Right ventricle myocardium superior (tissue), 1 donor: Measurements from ENCODE around the gene CTNNA2. TPM values are rescaled to one million over a fixed set of nuclear protein-coding genes. Genes with fewer than 3 reads are reported as not detected.
A peak's percentile ranks its signal among the peaks of the same experiment; 100 is the strongest.

Source experiments
- ATAC-seq: fragments of 200-7000 bp; cut with Tn5 transposase; one replicate; pipeline ENCODE4 v1.9.1; 2020; ENCODE audit warnings: mild to moderate bottlenecking; ENCODE audit not compliant: poor library complexity
- DNase-seq: peaks from one replicate; pipeline ENCODE4 v3.0.0-alpha.2; 2020
- intact Hi-C: fragments of 100-400 bp; cut with DNase I; formaldehyde crosslinking; loops from one replicate; pipeline ENCODE4 v1.11.2; 2022
- total RNA-seq: library from RNA; stranded (reverse); fragmentation: NEBNext Ultra II Directional; extraction: Animal tissue kit (Norgen Biotek cat#: 25700); gene quantifications from one replicate; pipeline ENCODE4 v1.2.1, GENCODE V29; 2021
- donor health status: DM: no; HTN: yes; CAD: no; lungs with severe emphysema.

Gene CTNNA2
- total RNA-seq, 1 donor from 2014 or later: not detected

GRCh38 chr2:80299661-80300060 lies 786.8 kb downstream of the CTNNA2 start:
- ATAC-seq: no peak
- intact Hi-C loops: no loop called here
- no peak for DNase-seq

- intact Hi-C loops: no loop called here
- DNase-seq (no peak), ATAC-seq (no peak)
Observed at GRCh38 chr2:80300346-80300745, 787.5 kb downstream of the CTNNA2 start.

GRCh38 chr2:80300954-80301353 lies 788.1 kb downstream of the CTNNA2 start:
- DNase-seq: no peak
- intact Hi-C loops: no loop called here
- no peak for ATAC-seq

DNA sequence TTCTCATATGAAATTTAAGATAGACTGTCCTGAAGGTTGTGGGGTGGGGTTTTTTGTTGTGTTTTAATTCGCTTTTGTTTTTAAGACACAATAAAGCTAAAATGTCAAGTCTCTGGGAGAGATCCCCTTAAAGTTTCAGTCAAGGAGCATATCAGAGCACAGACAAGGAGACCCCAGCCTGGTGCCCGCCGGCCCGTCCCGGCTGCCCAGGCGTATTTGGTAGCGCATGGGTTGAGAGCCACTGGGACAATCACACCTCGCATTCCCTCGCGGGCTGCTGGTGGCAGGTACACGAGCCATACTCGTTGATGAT lies 789.1 kb downstream of the CTNNA2 start:
- ATAC-seq (no peak), DNase-seq (no peak)
- intact Hi-C loops: no loop called here

GRCh38 chr2:80302314-80303005 lies 789.6 kb downstream of the CTNNA2 start:
- intact Hi-C loops: no loop called here
- ATAC-seq: no peak

DNA sequence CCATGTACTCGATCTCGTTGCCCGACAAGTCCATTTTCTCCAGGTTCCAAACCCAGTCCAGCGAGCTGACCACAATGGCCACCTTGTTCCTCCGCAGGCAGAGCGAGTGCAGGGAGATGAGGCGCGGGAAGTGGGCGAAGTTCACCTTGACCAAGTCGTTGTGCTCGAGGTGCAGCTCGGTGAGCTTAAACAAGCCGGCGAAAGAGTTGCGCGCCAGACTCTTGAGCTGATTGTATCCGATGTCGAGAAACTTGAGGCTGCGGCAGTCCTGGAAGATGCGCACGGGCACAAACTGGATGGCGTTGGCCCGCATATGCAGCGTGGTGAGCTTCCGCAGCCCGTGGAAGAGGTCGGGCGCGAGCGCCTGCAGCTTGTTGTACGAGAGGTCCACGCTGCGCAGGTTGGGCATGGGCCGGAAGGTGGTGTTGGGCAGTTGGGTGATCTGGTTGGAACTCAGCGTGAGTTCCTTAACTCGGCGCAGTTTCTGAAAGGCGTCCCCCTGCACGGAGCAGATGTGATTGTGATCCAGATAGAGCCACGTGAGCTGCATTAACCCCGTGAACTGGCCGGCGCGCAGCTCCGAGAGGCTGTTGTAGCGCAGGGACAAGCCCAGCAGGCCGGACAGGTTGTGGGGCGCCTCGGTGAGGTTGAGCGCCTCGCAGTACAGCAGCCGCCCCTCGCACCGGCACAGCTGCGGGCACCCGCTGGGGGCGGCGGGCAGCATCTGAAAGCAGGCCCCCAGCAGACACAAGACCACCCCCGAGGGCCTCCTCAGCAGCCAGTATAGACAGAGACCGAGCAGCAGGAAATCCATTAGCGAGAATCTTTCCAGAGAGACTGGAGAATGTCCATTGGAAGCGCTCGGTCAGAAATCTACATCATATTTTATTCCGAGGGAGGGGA lies 790.4 kb downstream of the CTNNA2 start:
- ATAC-seq (peak; percentile 38), DNase-seq (no peak)
- intact Hi-C loops: no loop called here

More at GRCh38 chr2:80302314-80303005, 789.6 kb downstream of the CTNNA2 start:
- no peak for DNase-seq

DNA sequence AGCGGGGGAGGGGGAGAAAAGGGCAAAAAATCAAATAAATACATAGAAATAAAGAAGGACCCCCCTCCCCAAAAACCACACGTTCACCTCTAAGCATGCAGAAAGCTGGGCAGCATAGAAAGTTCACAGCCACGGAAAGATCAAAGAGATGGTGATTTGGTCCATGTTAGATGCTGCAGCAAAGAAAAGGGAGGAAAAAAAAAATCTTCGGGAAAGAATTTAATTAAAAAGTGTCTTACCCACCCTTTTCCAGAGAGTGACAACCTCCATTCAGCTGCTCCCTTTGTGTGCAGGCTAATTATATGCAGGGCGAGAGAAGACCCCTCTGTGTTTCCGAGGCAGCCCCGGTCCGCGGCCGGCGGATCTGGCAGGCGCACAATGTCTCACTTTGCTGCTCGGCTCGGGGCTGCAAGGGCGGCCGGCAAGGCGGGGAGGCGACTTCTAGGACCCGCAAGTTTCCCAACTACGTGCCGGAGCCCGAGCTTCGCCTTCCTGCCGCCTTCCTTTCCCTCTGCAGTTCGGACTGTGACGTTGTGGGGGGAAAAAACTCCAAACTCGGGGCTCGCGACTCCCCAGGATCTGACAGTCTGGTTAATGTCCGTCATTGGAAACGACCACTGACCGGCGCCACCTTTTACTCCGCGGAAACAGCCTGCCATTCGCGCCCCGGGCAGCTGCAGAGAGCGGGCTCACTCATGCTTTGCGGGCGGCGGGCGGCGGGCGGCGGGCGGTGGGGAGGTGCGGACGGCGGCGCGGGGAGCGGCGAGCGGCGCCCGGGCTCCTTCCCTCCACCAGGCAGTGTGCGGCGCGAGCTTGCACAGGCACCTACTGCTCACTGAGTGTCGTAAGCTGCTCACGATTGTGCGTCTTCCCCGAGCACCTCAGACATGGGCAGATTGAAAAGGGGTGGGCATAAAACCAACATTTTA lies 791.3 kb downstream of the CTNNA2 start, which contains the start of gene LRRTM1:
Gene LRRTM1 (minus strand): TSS at position 844 of the 929 bp plus-strand sequence. CDS start 933 bp downstream, outside the sequence.
- DNase-seq (no peak), ATAC-seq (peak; percentile 78)
- intact Hi-C loops: no loop called here

DNA sequence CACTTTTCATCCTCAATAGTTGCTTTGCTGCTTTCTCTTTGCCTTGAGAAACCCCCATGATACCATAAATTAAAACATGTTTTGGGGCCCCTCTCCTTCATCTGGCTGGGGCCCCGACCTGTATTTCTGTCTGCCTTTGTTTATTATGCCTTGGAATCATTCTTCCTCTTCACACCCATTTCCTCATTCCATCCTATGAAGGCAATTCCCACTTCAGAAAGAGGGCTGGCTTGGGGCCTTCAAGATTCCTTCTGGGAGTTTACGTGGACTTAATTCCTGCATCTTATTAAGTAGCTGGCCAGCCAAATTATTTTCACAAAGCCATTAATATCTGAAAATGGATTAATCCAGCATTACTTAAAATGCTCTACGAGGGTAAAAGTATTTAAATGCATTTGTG lies 798.5 kb downstream of the CTNNA2 start:
- intact Hi-C loops: no loop called here
- no peak for ATAC-seq
- no peak for DNase-seq

DNA sequence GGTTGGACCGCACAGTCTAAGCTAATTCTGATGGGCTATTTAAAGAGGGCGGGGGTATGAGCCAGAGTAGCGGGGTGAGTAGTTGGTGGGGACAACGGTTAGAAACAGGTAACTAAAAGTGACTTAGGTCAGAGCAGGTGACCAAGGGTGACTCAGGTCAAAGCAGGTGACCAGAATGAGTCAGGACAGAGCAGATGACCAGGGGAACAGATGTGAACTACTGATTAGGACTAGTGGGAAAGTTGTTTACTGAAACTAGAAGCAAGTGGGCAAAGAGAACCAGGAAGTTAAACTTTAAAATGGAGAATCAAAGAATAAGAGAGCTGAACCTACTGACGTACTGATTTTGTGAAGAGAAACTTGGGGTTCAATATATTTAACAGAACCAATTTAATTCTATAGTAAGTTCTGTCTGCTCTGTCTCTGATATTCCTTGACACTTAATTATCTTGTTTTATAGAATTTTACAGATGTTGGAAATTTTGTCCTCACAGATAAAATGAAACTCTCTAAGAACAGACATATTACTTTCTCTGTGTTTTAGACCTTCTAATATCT lies 799.5 kb downstream of the CTNNA2 start:
- intact Hi-C loops: no loop called here
- DNase-seq (no peak), ATAC-seq (no peak)

GRCh38 chr2:80322311-80322920 lies 809.6 kb downstream of the CTNNA2 start:
- DNase-seq (no peak), ATAC-seq (no peak)
- intact Hi-C loops: loop anchor here (10.0 kb wide), 1 partner anchor 248 kb away; no protein-coding TSS in a partner anchor

- ATAC-seq: no peak
- no peak for DNase-seq
- intact Hi-C loops: loop anchor here (10.0 kb wide), 1 partner anchor 248 kb away; no protein-coding TSS in a partner anchor
Observed at GRCh38 chr2:80322958-80323357, 810.1 kb downstream of the CTNNA2 start.

DNA sequence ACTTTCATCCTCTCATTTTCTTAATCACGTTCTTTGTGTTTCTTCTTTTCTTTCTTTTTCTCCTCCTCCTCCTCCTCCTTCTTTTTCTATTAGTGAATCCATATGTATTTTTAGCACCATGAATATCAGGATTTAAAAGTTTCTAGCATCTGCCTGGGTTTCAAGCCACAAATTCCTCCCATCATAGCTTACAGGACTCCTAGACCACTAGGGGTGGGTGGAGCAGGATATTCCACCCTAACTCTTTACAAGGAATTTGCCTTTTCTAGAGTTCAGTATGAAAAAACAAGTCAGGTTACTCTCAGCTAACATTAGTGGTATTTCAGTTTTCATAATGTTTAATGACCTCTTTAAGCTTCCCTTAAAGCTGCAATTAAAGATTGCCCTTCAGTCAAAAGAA lies 810.8 kb downstream of the CTNNA2 start:
- ATAC-seq (no peak), DNase-seq (no peak)
- intact Hi-C loops: loop anchor here (10.0 kb wide), 1 partner anchor 249 kb away; no protein-coding TSS in a partner anchor

- ATAC-seq: no peak
- intact Hi-C loops: loop anchor here (10.0 kb wide), 1 partner anchor 250 kb away; no protein-coding TSS in a partner anchor
- no peak for DNase-seq
Observed at GRCh38 chr2:80324525-80324924, 811.7 kb downstream of the CTNNA2 start.

DNA sequence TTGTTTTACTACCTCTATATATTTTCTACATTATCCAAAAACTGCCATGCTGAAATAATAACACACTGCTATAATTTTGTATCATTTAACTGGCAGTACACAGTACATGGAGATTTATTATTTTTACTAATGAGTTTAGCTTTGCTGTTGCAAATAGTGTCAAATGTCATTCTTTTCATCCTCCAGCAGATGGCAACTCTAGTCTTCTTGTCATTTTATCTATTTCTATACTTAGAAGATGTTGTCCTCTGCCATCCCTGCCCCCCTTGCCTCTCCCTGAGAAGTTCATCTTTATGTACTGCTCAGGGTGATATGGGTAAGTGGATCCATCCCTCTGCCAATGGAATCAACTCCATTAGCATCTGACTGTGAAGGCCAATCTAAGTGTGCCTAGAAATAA lies 813.4 kb downstream of the CTNNA2 start:
- peak; percentile 76 for ATAC-seq
- intact Hi-C loops: loop anchor here (2.0 to 10.0 kb wide), 2 partner anchors 173 to 251 kb away; no protein-coding TSS in a partner anchor
- no peak for DNase-seq

DNA sequence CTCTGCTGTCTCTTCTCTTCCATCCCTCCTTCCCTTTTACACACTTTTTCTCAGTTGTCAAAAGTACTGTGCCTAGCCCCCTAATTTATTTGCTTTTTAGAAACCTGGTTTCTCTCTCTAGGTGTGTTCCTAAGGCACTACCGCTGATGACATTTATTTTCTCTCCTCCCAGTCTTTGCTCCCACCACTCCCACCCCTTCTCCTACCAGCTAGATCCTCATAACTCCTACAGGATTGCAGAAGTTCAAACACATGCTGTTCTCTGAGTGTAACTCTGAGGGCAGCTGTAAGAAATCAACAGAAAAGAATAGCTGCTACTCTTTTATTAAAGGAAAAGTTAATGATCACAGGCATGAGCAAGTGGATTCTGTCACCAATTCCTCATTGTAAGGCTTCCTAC lies 814.0 kb downstream of the CTNNA2 start:
- DNase-seq (no peak), ATAC-seq (no peak)
- intact Hi-C loops: loop anchor here (2.0 to 10.0 kb wide), 2 partner anchors 172 to 252 kb away; no protein-coding TSS in a partner anchor

- intact Hi-C loops: loop anchor here (10.0 kb wide), 1 partner anchor 253 kb away; no protein-coding TSS in a partner anchor
- no peak for ATAC-seq
- no peak for DNase-seq
Observed at GRCh38 chr2:80328159-80328571, 815.3 kb downstream of the CTNNA2 start.

DNA sequence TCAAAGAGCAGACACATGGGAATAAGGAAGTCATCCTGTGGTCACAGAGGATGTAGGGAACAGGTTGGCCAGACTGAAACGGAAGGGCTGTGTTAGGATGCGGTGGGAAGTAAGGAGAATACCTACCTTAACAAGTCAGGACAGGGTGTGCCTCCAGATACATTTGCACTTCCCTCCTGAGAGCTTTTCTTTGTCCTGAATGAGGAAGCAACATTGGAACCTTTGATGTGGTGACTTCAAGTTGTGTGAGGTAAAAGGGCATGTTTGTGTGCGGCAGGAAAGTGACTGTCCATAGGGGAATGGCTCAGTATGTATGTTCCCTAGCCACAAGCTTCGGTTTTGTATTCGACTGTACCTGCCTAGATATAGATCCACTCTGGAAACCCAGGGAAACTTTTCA lies 816.6 kb downstream of the CTNNA2 start:
- DNase-seq (no peak), ATAC-seq (no peak)
- intact Hi-C loops: loop anchor here (10.0 kb wide), 1 partner anchor 255 kb away; no protein-coding TSS in a partner anchor
